HEK293 (cell line): ENCODE results near the gene SP9.
"Not testable (repeated sequence)": the region's sequence is repeated elsewhere in the genome, so short reads cannot be mapped to it uniquely, and the experiment has no call there.

Experiments used
- PBX3 ChIP-seq: sonication (generic); formaldehyde crosslinking; IDR thresholded peaks from 2 replicates; pipeline ENCODE4 v1.8.1; 2022; ENCODE audit warnings: mild to moderate bottlenecking, moderate library complexity, missing genetic modification reagents
- PRDM4 ChIP-seq: fragments of 450-650 bp; formaldehyde crosslinking; IDR thresholded peaks from 2 replicates; pipeline ENCODE4 v1.5.1; 2017; ENCODE audit warnings: missing biosample characterization, missing genetic modification characterization
- SALL2 ChIP-seq: fragments of 450-650 bp; formaldehyde crosslinking; IDR thresholded peaks from 2 replicates; pipeline ENCODE4 v1.5.0; 2017; ENCODE audit warnings: missing biosample characterization, mild to moderate bottlenecking, missing genetic modification characterization, borderline replicate concordance
- SCRT1 ChIP-seq: fragments of 450-650 bp; formaldehyde crosslinking; IDR thresholded peaks from 2 replicates; pipeline ENCODE4 v1.5.1; 2016; ENCODE audit warnings: missing biosample characterization, missing genetic modification characterization, borderline replicate concordance
- YY1 ChIP-seq: fragments of 450-650 bp; formaldehyde crosslinking; IDR thresholded peaks from 2 replicates; pipeline ENCODE4 v1.5.1; 2018; ENCODE audit warnings: missing biosample characterization, missing genetic modification characterization
- ZNF114 ChIP-seq: fragments of 450-650 bp; formaldehyde crosslinking; IDR thresholded peaks from 2 replicates; pipeline ENCODE4 v1.5.0; 2017; ENCODE audit warnings: missing biosample characterization, missing genetic modification characterization
- ZNF350 ChIP-seq: fragments of 450-650 bp; formaldehyde crosslinking; IDR thresholded peaks from 2 replicates; pipeline ENCODE4 v1.5.0; 2017; ENCODE audit warnings: missing biosample characterization, mild to moderate bottlenecking, missing genetic modification characterization
- ZNF391 ChIP-seq: fragments of 450-650 bp; formaldehyde crosslinking; IDR thresholded peaks from 2 replicates; pipeline ENCODE4 v1.5.1; 2016; ENCODE audit warnings: low read depth, missing biosample characterization, missing genetic modification characterization, borderline replicate concordance
- ZNF560 ChIP-seq: fragments of 450-650 bp; formaldehyde crosslinking; IDR thresholded peaks from 2 replicates; pipeline ENCODE4 v1.5.1; 2017; ENCODE audit warnings: missing biosample characterization, missing genetic modification characterization, borderline replicate concordance
- ZXDB ChIP-seq: fragments of 450-650 bp; formaldehyde crosslinking; IDR thresholded peaks from 2 replicates; pipeline ENCODE4 v1.5.1; 2016; ENCODE audit warnings: missing biosample characterization, missing genetic modification characterization
- TF ChIP-seq, protein P1 (sequence below): fragments of 450-650 bp; formaldehyde crosslinking; IDR thresholded peaks from 2 replicates; pipeline ENCODE4 v1.5.1; 2016; ENCODE audit warnings: missing biosample characterization, missing genetic modification characterization
- TF ChIP-seq, protein P2 (sequence below): fragments of 450-650 bp; formaldehyde crosslinking; IDR thresholded peaks from 2 replicates; pipeline ENCODE4 v1.5.1; 2016; ENCODE audit warnings: missing biosample characterization, missing genetic modification characterization

DNA sequence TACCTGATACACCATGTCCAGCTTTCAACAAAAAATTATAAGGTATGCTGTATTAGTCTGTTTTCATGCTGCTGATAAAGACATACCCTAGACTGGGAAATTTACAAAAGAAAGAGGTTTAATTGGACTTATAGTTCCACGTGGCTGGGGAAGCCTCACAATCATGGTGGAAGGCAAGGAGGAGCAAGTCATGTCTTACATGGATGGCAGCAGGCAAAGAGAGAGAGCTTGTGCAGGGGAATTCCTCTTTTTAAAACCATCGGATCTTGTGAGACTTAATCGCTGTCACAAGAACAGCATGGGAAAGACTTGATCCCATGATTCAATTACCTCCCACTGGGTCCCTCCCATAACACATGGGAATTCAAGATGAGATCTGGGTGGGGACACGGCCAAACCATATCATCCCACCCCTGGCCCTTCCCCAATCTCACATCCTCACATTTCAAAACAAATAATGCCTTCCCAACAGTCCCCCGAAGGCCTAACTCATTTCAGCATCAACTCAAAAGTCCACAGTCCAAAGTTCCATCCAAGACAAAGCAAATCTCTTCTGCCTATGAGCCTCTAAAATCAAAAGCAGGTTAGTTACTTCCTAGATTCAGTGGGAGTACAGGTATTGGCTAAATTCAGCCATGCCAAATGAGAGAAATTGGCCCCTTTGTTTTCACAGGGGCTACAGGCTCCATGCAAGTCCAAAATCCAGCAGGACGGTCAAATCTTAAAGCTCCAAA, 28.9 kb downstream of the SP9 start:
- not testable (repeated sequence) for TF ChIP-seq PRDM4 (tag by site-specific recombination); ZNF350 (tag by site-specific recombination); ZNF391 (tag by site-specific recombination); ZNF560 (tag by site-specific recombination); PBX3 (CRISPR knock-in tag); SALL2 (tag by site-specific recombination); YY1 (tag by site-specific recombination); SCRT1 (tag by site-specific recombination); ZNF114 (tag by site-specific recombination); ZXDB
- TF ChIP-seq, protein P1, sequence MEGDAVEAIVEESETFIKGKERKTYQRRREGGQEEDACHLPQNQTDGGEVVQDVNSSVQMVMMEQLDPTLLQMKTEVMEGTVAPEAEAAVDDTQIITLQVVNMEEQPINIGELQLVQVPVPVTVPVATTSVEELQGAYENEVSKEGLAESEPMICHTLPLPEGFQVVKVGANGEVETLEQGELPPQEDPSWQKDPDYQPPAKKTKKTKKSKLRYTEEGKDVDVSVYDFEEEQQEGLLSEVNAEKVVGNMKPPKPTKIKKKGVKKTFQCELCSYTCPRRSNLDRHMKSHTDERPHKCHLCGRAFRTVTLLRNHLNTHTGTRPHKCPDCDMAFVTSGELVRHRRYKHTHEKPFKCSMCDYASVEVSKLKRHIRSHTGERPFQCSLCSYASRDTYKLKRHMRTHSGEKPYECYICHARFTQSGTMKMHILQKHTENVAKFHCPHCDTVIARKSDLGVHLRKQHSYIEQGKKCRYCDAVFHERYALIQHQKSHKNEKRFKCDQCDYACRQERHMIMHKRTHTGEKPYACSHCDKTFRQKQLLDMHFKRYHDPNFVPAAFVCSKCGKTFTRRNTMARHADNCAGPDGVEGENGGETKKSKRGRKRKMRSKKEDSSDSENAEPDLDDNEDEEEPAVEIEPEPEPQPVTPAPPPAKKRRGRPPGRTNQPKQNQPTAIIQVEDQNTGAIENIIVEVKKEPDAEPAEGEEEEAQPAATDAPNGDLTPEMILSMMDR: not testable (repeated sequence)
- TF ChIP-seq, protein P2, sequence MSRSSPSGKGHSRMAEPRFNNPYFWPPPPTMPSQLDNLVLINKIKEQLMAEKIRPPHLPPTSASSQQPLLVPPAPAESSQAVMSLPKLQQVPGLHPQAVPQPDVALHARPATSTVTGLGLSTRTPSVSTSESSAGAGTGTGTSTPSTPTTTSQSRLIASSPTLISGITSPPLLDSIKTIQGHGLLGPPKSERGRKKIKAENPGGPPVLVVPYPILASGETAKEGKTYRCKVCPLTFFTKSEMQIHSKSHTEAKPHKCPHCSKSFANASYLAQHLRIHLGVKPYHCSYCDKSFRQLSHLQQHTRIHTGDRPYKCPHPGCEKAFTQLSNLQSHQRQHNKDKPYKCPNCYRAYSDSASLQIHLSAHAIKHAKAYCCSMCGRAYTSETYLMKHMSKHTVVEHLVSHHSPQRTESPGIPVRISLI (tag by site-specific recombination): not testable (repeated sequence)
